Astrocyte of the spinal cord (primary cell): ENCODE measurements around the gene VASP.

Source experiments
- DNase-seq: peaks from one replicate; pipeline ENCODE4 v3.0.0; 2011; ENCODE audit warnings: low read depth, low spot score
- H3K4me3 ChIP-seq: 2 replicates; pipeline ENCODE4 v1.5.1; 2011; ENCODE audit warnings: low read depth, mild to moderate bottlenecking, low read length, moderate library complexity
- CTCF ChIP-seq: IDR thresholded peaks from 2 replicates; pipeline ENCODE4 v1.5.1; 2012; ENCODE audit warnings: low read depth, mild to moderate bottlenecking, low read length, inconsistent platforms
- in situ Hi-C: cut with HindIII; loops from 2 replicates; pipeline ENCODE4 v1.10.0; 2017; ENCODE audit warnings: low sequenced_read_pairs

VASP gene

GRCh38 chr19:45524575-45525129 lies 17.4 kb downstream of the VASP start:
- no peak for TF ChIP-seq CTCF
- DNase-seq = no peak
- in situ Hi-C loops = no loop called here
- H3K4me3 ChIP-seq = no peak overlapping the region

- peak; percentile 65 for DNase-seq
- TF ChIP-seq CTCF = no peak
Measured at GRCh38 chr19:45526143-45526542, 18.9 kb downstream of the VASP start.

GRCh38 chr19:45526971-45527370 lies 19.7 kb downstream of the VASP start:
- no peak for DNase-seq
- TF ChIP-seq CTCF = no peak
- in situ Hi-C loops = no loop called here
- no peak overlapping the region for H3K4me3 ChIP-seq

More at GRCh38 chr19:45526143-45526542, 18.9 kb downstream of the VASP start:
- in situ Hi-C loops = no loop called here
- H3K4me3 ChIP-seq = no peak overlapping the region

- in situ Hi-C loops = no loop called here
- DNase-seq = no peak
- no peak for TF ChIP-seq CTCF
- H3K4me3 ChIP-seq = no peak overlapping the region
Measured at GRCh38 chr19:45527731-45528130, 20.5 kb downstream of the VASP start.

- no peak overlapping the region for H3K4me3 ChIP-seq
- no peak for TF ChIP-seq CTCF
- in situ Hi-C loops = no loop called here
- DNase-seq = peak; percentile 44
Measured at GRCh38 chr19:45528149-45528743, 21.0 kb downstream of the VASP start.

- no peak for TF ChIP-seq CTCF
- H3K4me3 ChIP-seq = peak overlapping the region; percentile 7
- DNase-seq = peak; percentile 43
- in situ Hi-C loops = no loop called here
Measured at GRCh38 chr19:45528744-45529419, 21.6 kb downstream of the VASP start.
